NCI-H748 treated with DMSO at 0.1 percent for 48 hours (cell line): ENCODE results near the gene MYL4.
A peak's percentile ranks its signal among the peaks of the same experiment; 100 is the strongest.
"Not testable (repeated sequence)": the region's sequence is repeated elsewhere in the genome, so short reads cannot be mapped to it uniquely, and the experiment has no call there.

ENCODE experiments used
- DNase-seq: peaks from one replicate; lab custom pipeline; 2025; lab: John Stamatoyannopoulos, UW

MYL4 gene

GRCh38 chr17:47243737-47244598 lies 34.8 kb downstream of the MYL4 start:
- DNase-seq = no peak

DNA sequence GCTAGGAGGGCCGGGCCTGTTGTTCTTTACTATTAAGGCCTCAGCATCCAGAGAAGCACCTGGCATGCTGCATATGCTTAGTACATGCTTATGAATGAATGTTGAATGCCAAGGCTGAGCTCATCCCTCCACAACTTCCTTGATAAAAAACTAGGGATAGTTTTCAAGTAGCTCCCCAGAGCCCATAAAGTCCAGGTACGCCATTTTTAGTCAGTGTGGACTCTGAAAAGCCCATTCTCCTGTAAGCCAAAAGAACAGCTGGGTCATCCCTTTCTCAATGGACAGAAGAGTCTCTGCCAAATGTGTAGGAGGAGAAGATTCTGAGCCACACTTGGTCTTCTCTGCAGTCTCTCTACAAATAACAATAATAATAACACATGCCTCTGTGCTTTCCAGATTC lies 35.5 kb downstream of the MYL4 start:
- DNase-seq = no peak

DNA sequence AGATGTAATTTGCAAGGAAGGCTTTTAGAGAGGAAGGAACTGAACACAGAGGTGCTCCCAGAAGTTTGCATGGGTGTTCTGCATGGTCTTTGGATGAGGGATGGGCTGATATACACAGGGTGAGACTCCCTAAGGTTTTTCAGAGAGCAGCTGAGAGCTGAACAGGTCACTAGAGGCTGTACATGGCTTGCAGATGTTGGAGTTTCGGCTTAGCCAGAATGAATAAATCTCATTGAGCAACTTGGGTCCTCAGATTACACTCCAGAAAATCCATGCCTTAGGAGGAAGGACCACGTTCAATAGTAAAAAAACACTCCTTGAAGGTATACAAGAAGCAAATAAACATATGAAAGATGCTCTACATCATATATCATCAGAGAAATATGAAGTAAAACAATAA lies 37.0 kb downstream of the MYL4 start:
- no peak for DNase-seq

DNA sequence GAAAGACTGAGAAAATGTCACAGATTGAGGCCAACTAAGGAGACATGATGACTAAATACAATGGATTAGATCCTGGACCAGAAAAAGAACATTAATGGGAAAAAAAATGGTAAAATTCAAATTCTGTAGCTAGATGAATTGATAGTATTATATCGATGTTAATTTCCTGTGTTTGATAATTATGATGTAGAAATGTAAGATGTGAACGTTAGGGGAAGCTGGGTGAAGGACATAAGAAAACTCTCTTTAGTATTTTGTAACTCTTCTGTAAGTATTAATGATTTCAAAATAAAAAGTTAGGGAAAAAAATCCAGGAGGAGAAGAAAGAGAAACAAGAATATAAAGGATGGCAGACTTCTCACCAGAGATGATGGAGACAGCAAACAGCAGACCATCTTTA lies 41.7 kb downstream of the MYL4 start:
- no peak for DNase-seq

GRCh38 chr17:47251421-47251940 lies 42.3 kb downstream of the MYL4 start:
- no peak for DNase-seq

DNA sequence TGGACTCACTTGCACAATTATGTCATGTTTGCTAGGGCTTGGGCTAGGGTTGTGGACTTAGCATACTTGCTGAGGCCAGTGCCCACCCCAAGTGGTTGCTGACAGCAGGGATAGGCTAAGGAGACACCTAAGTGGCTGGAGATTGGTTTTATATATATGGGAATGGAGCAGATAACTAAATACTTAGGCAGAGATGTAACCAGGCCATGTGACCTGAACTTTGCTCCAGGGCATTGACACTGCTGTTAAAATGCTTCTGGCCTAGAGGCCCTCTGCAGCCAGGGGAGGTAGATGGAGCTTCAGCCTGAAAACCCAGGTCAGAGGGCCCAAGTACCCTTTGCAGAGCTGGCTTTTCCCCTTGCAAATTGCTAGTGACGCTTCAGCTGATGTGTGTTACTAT lies 43.1 kb downstream of the MYL4 start:
- DNase-seq = no peak

GRCh38 chr17:47252766-47253512 lies 43.8 kb downstream of the MYL4 start:
- no peak for DNase-seq

DNA sequence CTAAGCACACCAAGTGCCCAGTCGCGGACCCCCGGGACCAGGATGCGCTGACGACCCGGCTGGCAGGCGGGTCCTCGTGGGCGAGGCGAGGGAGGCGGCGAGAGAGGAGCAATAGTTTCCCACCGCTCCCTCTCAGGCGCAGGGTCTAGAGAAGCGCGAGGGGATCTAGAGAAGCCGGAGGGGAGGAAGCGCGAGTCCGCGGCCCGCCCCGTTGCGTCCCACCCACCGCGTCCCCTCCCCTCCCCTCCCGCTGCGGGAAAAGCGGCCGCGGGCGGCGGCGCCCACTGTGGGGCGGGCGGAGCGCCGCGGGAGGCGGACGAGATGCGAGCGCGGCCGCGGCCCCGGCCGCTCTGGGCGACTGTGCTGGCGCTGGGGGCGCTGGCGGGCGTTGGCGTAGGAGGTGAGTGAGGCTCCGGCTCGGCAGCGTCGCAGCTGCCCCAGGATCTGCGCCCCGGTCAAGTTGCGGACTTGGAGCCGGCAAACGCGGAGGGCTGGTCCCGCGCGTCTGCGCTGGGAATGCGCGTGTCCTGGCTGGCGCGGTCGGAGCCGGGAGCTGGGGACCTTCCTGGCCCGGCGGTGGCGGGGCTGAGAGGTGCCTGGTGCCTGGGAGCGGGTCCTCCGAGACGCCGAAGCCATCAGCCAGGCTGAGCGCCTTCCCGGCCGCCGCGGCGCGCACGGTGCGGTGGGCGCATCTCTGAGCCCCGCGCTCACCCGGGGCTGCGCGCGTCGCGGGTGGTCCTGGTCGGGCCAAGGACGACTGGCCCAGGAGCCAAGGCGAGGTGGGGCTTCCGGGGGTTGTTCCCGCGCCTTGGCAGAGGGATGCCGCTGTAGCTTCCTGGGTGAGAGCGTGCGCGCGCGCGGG lies 44.6 kb downstream of the MYL4 start, which contains the start of gene ITGB3:
ITGB3 (plus strand) TSS at position 287 of the 862 bp plus-strand sequence; CDS start at position 322, 35 bp downstream.
- peak; percentile 10 for DNase-seq

DNA sequence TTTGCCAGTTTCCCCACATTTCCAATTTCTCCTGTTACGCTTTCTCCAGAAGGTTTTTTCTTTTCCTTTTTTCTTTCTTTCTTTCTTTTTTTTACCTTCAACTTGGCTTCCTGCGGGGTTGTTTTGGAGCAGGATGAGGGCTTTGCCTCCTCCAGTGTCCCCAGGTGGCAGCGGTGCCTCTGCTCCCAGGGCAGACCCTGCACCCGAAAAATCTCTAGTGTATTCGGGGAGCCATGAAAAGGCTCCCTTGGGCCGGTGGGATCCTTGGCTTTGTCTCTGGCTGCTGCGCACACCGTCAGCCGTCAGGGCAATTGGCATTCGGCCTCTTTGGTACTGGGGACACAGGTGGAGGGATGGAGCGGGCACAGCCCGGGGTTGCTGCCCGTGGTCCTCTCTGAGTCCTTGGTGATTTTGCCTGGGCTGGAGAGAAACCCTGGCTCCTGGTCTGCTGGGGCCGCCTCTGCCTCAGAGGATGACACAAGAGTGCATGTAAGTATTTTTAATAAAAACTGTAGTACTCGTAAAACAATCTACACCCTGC lies 45.3 kb downstream of the MYL4 start:
- DNase-seq = no peak

DNA sequence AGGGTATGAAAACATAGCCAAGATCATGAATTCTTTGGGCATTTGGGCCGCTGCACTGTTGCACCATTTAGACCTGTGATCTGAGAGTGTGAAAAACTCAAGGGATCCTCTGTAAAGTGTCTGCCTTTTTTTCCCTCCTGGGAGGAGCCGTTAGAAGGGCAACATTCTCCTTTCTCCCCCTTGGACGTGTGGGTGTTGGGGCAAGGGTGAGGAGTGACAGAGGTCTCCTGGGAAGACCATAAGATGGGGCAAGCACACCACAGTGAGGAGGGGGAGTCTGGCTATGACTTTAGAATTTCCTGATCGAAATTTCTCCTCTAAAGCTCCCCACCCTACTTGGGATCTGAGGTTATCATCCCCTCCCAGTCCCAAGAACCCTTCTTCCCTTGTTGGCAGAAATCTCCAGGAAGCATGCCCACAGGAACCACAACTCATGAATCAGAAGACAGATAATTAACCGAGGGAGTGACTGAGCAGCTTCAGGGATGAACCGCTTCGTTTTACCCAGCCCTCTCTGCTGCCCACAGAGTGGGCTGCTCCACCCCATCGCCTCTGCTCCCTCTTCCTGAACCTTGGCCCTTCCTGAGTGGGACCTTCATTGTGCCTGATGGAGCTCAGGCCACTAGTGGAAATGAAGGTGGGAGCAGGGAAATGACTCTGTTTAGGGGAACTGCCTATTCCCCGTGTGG lies 48.6 kb downstream of the MYL4 start:
- DNase-seq = no peak

DNA sequence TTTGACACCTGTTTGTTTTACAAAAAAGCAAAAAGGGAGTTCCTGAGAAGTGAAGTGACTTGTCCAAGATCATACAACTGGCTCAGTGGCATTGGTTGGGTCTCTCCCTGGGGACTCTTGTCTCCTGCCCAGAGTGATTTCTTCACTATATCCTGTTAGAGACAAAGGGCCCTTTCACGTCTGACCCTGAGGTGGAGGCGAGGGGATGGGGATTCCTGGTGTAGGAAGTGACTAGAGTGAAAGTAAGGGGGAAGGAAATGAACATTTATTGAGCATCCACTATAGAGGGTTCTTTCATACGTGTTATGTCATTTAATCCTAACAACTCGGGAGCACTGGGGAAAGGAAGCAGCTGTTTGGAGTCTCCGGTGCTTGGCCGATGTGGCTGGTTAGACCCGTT lies 53.4 kb downstream of the MYL4 start:
- DNase-seq = no peak

DNA sequence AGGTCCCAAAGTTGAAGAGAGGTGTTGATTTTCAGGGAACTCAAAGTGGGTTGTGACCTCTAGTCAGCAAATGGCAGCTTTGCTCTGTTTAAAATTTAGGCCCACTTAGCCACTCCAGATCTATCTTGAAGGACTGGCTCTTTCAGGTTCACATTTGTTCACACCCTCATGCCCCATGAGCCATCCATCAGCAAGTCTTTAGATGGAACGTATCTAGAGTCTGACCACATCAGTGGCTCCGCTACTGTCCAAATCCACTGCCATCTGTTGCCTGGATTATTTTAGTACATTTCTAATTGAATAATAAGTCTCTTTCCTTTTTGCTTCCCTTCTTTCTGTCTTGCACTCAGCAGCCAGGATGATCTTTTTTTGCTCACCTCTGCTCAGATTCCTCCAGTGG lies 55.0 kb downstream of the MYL4 start:
- no peak for DNase-seq

DNA sequence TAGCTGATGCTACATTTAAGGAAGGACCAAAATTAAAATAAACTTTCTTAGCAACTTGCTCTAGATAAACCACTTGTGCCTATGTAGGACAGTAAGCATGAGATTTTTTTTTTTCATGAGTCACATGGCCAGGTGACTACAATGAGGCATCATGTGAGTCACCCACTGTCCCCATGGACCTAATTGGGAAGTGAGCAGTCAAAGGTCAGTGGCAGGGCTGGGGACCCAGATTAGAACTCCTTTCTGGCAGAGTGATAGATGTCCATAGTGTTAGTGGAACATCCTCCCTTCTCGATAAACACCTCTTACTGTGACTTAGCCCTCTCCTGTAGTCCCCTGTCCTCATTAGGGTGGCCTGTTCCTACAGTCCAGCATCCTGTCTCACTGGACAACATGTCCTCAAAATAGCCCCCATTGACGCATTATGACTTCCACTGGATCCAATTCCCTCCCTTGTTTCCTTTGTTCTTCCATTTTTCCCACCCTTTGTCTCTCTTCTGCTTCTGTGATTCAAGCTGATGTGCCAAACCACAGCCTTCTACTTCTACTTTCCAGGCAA lies 56.9 kb downstream of the MYL4 start:
- no peak for DNase-seq

GRCh38 chr17:47266782-47267181 lies 57.6 kb downstream of the MYL4 start:
- DNase-seq = no peak

DNA sequence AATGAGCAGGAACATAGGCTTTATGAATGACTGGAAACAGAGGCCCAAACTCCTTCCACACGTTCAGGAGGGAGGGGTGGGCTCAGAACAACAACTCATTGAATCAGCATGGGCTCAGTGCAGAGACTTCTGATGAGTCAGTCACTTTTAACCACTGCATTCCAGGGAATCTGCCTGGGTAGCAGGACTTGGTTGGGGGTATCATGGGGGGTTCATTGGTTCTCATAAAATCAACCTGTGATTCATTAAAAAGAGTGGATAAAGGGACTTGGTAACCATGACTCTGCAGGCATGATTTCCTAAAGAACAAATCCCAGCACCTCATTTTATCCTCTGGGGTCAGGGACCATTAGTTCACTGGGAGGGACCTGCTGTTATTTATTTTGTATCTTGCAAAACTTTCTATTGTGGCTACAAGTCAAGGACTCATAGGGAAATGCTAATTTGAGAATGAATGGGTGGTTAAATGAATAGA lies 58.2 kb downstream of the MYL4 start:
- DNase-seq = no peak

- DNase-seq = not testable (repeated sequence)
Observed at GRCh38 chr17:47268964-47269363, 59.8 kb downstream of the MYL4 start.

- DNase-seq = not testable (repeated sequence)
Observed at GRCh38 chr17:47269561-47270280, 60.6 kb downstream of the MYL4 start.

- no peak for DNase-seq
Observed at GRCh38 chr17:47270946-47271705, 62.0 kb downstream of the MYL4 start.

- no peak for DNase-seq
Observed at GRCh38 chr17:47272491-47272890, 63.3 kb downstream of the MYL4 start.
